NCI-H187 treated with DMSO at 0.1 percent for 48 hours (cell line): ENCODE data around the gene FAT4.

Source experiments
- DNase-seq: peaks from one replicate; lab custom pipeline; 2025; lab: John Stamatoyannopoulos, UW

FAT4 gene

DNA sequence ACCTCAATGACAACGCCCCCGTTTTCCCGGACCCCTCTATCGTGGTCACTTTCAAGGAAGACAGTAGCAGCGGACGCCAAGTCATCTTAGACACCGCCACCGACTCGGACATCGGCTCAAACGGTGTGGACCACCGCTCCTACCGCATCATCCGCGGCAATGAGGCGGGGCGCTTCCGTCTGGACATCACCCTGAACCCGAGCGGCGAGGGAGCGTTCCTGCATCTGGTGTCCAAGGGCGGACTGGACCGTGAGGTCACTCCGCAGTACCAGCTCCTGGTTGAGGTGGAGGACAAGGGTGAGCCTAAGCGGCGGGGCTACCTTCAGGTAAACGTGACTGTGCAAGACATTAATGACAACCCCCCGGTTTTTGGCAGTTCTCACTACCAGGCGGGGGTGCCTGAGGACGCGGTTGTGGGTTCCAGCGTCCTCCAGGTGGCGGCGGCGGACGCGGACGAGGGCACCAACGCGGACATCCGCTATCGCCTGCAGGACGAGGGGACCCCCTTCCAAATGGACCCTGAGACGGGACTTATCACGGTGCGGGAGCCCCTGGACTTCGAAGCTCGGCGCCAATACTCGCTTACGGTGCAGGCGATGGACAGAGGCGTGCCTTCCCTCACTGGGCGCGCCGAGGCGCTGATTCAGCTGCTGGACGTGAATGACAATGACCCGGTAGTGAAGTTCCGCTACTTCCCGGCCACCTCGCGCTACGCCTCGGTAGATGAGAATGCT lies 2.2 kb downstream of the FAT4 start:
- DNase-seq: no peak

DNA sequence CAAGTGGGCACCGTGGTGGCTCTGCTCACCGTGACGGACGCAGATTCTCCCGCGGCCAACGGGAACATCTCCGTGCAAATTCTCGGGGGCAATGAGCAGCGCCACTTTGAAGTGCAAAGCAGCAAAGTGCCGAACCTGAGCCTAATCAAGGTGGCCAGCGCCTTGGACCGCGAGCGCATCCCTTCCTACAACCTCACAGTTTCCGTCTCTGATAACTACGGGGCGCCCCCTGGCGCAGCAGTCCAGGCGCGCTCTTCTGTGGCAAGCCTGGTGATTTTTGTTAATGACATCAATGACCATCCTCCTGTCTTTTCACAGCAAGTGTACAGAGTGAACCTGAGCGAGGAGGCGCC lies 2.7 kb downstream of the FAT4 start:
- DNase-seq: no peak

DNA sequence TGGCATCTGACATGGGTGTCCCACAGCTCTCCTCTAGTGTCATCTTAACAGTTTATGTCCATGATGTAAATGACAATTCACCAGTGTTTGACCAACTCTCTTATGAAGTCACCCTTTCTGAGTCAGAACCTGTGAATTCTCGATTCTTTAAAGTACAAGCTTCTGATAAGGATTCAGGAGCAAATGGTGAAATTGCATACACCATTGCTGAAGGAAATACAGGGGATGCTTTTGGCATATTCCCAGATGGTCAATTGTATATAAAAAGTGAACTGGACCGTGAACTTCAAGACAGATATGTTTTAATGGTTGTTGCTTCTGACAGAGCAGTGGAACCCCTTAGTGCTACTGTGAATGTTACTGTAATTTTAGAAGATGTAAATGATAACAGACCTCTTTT lies 4.6 kb downstream of the FAT4 start:
- DNase-seq: no peak

DNA sequence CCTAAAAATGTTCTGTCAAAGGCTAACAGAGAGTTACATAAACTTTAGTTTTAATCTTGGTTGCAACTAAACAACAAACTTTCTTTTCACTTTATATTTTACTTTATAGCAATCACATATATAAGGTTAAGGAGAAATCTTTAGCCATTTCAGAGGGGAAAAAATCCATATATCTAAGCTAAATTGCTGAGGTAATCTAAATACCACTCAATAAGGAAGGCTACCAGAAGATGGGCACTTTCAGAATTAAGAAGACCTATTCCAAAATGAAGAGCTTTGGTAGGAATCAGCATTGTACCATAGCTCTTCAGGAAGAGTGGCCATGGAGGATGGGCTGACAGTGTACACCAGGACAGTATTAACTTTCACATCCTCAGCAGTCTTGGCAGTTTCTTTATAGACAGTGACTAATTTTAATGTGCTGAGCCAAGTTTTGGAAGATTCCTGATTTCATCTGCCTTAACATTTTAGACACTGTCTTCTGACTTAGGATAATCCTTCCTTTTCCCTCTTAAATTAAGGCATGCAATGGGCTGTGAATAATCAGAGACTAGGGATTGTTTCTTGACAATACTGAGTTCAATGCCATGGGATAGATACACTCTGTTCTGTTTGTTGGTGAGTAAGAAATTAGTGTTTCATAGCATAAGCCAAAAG lies 7.1 kb downstream of the FAT4 start:
- DNase-seq: no peak

DNA sequence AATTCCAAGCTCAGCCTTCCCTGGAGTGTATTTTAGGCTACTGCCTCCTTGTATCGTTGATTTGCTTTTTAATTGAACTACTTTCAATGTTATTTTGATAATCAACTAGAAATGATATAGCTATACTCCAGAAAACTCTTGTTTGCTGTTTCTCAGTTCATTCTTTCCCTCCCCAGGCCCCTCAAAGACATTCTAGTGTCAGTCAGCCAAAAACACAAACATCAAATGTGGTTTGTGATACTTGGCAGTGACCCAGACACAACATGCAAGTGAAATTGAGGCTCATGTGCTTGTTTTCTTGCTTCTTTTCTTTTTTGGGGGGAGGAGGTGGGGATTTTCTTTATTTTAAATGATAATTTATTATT lies 7.6 kb downstream of the FAT4 start:
- no peak for DNase-seq

DNA sequence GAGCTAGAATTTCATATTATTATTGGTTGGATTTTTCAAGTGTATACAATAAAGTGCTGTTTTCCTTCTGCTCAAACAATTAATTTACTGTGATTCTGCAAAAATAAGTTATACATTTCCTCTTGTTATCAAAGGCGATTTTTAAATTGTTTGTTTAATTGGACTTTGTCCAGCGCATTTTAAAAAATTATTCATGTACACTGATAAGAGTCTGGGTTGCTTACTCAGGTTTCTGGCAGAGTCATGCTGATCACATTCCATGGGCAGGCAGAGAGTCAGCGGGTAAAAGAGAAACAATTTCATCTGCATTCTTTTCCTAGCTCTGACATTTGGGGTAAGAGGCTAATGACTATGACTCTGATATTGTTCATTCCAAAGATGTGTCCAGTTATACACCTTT lies 8.9 kb downstream of the FAT4 start:
- no peak for DNase-seq

DNA sequence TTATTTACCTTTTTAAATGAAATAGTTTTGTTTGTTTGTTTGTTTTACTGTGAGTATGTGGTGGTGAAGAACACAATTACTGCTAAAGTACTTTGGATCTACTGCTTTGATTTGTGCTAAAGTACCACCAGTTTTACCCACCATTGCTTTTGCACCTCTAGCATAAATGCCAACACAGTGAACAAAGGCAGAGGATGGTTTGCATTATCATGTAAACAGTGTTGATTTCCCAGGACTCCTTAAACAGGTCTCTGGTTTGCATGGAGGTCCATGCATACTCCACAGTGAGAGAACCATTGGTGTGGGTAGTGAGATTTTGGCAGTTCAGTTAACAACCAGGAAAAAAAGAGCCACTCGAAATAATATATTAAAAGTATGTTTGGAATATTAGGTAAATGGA lies 11.0 kb downstream of the FAT4 start:
- DNase-seq: no peak

DNA sequence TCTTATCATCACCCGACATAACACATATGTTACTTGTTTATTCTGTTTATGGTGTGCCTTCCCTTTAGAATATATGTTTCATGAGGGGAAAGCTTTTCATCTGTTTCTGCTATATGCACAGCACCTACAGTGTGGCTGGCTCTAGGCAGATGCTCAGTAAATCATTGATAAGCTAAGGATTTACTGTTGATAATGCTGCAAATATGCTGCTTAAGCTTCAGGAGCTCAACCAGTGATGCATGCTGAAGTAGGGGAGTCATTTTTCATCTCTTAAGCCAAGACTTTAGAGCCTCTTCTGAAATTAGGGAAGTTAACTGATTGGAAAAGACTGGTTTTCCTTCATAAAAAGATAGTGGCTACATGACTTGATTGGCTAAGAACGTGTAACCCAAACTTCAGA lies 16.4 kb downstream of the FAT4 start:
- DNase-seq: no peak

DNA sequence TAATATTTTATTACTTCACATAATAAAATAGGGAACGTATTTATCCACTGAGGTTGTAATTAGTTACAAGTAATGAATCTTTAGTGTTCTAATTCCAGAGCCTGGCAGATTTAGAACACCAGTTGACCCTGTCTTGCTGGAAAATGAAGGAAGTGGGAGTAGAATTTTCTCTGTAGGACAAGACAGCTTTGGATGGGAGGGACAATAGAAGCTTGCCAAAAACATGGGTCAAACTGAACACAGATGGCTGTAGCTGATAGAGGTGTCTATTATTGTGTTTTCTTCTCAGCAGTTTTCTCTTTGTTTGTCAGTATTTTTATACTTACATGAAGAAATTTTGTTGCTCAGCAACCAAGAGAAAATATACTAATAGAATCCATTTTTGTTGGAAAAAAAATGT lies 20.2 kb downstream of the FAT4 start:
- no peak for DNase-seq

DNA sequence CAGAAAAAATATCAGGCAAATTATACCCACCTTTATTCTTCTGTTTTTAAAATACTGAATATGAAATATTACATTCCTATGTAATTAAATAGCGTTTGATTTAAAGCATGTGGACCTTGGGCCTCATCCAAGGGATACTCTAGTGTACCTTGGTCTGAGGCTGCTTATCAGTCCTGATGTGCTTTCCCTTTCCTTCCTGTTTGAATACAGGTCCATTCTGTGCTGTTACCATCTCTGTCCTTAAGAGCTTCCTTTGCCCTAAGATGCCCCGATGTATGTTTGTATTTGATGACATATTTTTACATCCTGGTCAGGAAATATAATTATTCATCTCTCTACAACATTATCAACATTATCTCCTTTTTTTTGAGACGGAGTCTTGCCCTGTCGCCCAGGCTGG lies 24.1 kb downstream of the FAT4 start:
- DNase-seq: no peak

DNA sequence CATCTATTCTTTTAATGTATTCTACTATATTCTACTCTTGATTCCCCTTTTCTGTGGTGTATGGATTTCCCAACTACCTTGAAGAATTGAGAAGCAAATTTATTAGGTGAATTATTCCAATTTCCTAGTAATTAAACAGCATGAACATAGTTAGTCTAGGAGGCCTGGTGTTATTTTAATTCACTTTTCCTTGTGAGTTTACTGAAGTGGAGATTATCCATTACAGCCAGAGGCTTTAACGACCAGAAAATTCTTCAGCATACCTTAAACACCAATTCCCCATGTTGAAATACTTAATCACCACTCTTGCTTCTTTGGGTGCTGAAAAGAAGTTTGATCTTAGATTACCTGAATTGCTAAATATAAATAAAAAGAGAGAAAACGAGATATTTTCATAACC lies 29.4 kb downstream of the FAT4 start:
- DNase-seq: no peak

DNA sequence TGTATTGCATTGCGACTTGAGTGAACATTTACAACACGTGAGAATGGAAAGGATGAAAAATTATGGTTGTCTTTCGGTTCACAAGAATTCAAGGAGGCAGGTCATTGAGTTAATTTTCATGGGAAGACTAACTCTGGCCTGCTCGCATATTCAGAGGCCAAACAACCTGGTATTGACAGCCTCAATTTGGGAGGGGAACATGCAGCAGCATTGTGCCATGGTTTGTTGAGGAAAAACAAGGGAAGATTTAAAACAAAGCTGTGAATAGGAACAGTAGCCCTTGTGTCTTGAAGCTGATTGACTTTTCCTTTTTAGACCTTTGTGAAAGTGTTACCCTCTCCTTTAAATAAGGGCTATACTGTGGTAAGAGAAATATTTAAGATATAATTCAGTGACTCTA lies 31.9 kb downstream of the FAT4 start:
- DNase-seq: no peak

DNA sequence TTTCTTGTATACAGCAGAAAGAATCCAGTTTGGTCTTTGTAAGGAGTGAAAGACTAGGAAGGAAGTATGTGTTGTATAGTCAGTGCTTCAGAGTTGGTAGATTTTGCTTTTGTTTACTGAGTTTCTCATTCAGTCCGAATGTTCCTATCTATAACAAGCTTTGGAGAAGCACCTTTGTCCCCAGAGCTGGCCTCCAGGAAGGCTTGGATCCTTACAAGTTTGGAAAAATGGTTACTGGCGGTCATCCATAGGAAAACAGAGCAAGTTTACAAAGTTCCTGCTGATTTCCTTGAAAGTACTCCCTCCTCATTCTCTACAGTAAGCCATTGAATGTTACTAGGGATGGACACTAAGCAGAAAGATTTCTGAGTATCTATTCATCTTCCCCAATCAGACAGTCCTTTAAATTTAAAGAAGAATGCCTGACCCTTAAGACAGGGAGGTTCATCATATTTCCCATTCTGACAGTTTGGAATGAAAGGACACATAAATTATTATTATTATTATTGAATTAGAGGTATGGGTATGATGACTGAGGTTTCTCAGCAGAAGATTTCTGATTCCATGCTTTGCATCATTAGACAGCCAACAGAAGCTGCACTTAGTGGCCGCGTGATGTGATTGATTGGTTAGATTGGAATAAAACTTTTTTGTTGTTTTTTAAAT lies 35.8 kb downstream of the FAT4 start:
- DNase-seq: no peak

DNA sequence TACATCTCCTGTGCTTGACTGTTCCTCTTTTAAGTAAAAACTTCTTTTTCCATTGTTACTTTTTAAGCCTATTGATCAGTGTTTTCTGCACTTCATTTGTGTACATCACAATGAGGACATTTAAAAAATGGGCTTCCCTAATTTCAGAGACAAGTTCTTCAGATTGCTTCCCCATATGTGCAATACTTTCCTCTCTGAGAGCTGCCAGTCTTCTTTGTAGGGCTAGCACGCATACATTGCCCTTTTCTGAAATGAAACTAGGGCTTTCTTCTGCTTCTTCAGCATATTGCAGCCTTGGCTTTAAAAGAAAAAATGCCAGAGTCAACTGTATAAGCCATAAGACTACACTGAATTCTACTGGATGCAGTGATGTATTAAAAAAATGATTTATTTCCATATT lies 37.8 kb downstream of the FAT4 start:
- DNase-seq: no peak

DNA sequence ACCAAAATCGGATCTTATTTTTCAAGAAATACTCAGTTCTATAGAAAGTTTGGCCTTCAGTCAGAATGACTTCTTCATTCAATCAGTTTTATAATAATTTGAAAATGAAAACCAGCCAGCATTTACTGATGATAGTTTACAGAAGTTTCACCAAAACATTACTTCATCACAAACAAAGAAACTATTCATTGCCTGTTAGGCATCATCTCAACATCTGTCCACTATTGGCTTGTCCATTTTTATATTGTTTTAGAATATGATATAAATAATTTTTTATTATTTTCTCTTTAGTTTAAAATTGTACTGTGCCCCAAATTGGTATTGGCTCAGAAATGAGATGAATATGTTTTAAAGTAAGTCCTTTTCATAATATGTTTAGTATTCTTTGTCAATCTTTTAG lies 38.4 kb downstream of the FAT4 start:
- no peak for DNase-seq

DNA sequence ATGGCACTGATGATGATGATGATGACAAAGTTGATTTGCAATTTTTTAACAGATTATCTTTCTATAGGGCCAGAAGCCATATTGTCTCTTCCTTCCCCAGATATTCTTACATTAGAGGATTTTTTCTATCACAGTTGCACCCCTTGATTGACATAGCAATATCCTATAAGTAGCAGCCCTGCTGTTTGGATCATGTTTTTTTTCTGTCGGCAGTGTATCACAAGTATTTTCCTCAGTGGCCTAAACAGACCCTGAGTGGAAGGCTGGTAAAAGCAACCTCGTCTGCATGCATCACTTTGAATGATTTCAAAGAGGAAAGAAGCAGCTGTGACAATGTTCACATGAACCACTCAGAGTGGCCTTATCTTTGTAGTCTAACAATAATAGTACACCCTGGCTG lies 41.0 kb downstream of the FAT4 start:
- DNase-seq: no peak

DNA sequence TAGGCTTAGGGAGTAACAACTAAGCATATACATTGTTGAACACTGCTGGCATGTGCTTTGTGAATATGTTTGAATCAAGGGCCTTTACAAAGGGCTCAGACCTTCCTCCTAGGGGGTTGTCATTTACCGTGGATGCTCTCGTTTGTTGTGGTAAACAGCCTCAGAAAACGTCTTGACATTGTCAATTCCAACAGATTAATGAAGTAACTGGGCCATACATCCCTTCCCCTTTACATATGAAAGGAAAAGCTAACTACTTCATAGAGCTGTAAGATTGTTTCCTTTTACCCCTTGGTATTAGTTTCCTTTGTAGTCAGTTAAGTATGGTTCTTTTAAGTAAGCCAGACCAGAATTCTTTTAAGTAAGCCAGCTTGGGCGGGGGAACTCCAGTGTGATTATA lies 42.9 kb downstream of the FAT4 start:
- no peak for DNase-seq

DNA sequence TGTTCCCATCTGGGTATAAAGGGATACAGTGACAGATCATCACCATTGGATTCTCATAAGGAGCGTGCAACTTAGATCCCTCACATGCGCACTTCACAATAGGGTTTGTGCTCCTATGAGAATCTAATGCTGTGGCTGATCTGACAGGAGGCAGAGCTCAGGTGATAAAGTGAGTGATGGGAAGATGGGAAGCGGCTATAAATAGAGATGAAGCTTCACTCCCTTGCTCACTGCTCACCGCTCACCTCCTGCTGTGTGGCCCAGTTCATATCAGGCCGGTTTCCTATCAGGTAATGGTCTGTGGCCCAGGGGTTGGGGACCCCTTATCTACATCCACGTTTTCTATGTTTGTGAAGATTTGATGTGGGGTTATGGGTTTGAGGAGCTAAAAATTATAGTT lies 43.7 kb downstream of the FAT4 start:
- DNase-seq: no peak

DNA sequence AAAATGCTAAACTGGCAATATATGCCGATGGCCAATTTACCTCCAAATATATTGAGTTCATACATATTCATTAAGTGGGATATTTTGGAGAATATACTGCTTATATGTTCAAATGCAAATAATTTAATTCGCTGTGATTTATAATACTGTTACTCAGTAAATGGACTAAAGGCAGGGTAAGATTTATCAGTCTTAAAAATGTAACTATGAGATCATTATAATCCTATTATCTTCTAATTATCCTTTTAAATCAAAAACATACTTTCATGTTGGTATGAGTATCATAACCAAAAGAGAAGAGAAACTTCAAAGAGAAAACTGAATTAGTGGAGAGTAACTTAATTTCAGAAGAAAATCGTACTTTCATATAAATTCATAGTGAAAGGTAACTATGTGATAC lies 44.6 kb downstream of the FAT4 start:
- DNase-seq: no peak

DNA sequence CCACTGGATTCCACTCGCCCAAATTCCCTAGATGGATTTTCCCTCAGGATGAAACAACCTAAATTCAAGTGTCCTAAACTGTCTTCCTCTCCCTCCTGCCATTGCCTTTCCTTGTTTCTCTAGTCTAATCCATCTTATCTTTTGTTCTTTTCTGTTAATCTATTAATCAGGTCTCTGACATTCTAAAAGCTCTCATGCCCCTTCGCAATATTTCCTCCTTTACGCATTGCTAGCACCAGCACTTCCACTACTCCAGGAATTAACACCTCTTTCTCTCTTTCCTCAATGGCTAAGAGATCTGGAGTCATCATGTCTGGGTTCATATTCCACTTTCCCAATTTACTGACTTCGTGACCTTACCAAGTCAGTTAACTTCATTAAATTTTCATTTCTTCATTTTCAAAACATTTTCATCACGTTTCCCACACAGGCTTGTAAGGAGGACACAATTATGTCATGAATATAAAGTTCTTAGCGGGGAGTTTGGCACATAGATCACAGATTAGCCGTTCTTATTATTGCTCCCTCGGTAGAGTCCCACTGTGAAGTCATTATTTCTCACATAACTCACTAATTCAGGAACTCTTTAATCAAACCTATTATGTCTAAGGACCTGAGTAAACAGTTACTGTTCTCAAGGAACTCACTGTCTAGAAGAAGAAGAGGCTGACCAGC lies 45.3 kb downstream of the FAT4 start:
- DNase-seq: no peak

DNA sequence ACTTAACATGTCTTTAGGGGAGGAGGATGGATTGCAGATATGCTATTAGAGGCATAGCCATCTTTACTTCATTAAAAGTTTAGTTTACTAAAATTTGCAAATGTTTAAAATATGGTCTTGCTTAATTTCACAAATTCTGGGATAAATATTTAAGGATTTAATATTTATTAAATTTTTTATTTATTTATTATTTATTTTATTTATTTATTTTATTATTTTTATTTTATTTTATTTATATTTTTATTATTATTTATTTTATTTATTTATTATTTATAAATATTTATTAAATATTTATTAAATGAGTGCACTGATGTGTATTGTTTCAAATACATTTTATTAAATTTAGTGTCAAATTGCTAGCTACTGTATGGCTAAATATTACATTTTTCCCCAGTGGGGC lies 46.0 kb downstream of the FAT4 start:
- DNase-seq: no peak
